ENCODE results near the gene USP37. TPM values are rescaled to one million over a fixed set of nuclear protein-coding genes. Genes with fewer than 3 reads are reported as not detected.
A peak's percentile ranks its signal among the peaks of the same experiment; 100 is the strongest.
"Not testable (repeated sequence)": the region's sequence is repeated elsewhere in the genome, so short reads cannot be mapped to it uniquely, and the experiment has no call there.

Gene USP37
- polyA plus RNA-seq, 3 donors: 2.7 to 4.9 (median 2.7) TPM

DNA sequence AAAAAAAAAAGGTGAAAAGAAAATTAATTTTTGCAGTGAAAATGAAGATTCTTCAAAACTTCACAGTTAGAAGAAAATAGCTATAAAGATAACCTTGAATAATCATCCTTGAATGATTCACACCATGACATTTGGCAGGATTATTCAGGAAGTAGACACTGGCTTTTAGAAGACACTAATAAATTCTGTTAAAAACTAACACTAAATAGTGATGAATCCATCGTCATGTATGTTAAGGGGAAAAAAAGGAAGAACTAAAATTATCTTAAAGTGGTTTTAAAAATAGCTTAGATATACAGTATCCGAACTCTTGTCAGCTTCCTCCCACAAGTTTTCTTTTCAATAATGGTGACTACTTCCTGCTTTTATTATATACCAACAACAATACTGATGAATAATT is 10.2 kb downstream of the USP37 start:
- H3K36me3 ChIP-seq (replicated peaks in 1 of 2; ENCODE audit: control insufficient read depth in 1 of 2, insufficient read depth in 2 of 2, low read length in 2 of 2): peaks cover 52 to 87% of the 10 kb centered on the region in 2 donors
- WGBS (ENCODE audit: insufficient coverage): no CpG with 5 or more reads among the region's 2 CpGs
- H3K27ac Mint-ChIP-seq: peak overlapping the region in 3 of 7 donors; percentile 17 to 55 (median 33)

DNA sequence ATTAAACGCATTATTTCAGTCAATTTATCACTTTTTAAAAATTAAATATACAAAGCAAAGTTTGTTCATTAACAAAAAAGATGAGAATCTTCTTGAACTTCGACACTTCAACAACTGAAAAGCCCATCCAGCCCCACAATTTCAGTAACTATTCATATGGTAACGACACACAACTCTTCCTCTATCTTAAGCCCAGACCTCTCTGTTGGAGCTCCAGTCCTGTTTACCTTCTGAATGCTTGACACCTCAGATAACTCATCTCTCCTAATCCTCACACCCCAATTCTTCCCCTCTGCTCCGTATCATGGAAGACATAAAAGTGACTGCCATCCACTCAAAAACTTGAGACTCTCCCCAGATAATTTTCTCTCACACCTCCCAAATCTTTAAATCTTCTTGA is 12.6 kb downstream of the USP37 start:
- peaks cover 54 to 78% of the 10 kb centered on the region in 2 donors for H3K36me3 Mint-ChIP-seq
- DNase-seq: no peak
- no peaks in the 10 kb centered on the region for H4K20me1 ChIP-seq (ENCODE audit: insufficient read depth, low read length)
- H3K9me3 Mint-ChIP-seq: no peaks in the 10 kb centered on the region
- H3K27ac Mint-ChIP-seq: peak overlapping the region in 1 of 7 donors; percentile 2
- H3K4me3 ChIP-seq (replicated peaks in 1 of 3; ENCODE audit: low read depth in 2 of 3, low read length in 3 of 3): no peak overlapping the region
- 95% methylated on average over 3 of the region's 4 CpGs for WGBS (ENCODE audit: insufficient coverage)
- no peaks in the 10 kb centered on the region for H3K9me3 ChIP-seq (replicated peaks in 1 of 2; ENCODE audit: control insufficient read depth in 1 of 2, insufficient read depth in 1 of 2, low read length in 2 of 2)
- H3K27ac ChIP-seq (ENCODE audit: low read depth in 1 of 2, low read length in 2 of 2): no peak overlapping the region
- H3K4me1 Mint-ChIP-seq: peaks cover 9% of the 10 kb centered on the region
- no peaks in the 10 kb centered on the region for H3K27me3 Mint-ChIP-seq (ENCODE audit: low read depth in 3 of 3)
- intact Hi-C loops (cut with micrococcal nuclease): no loop called here
- H3K79me2 ChIP-seq (ENCODE audit: insufficient read depth, low read length): peaks cover 4% of the 10 kb centered on the region
- H3K4me3 Mint-ChIP-seq: no peak overlapping the region
- TF ChIP-seq, protein P1, sequence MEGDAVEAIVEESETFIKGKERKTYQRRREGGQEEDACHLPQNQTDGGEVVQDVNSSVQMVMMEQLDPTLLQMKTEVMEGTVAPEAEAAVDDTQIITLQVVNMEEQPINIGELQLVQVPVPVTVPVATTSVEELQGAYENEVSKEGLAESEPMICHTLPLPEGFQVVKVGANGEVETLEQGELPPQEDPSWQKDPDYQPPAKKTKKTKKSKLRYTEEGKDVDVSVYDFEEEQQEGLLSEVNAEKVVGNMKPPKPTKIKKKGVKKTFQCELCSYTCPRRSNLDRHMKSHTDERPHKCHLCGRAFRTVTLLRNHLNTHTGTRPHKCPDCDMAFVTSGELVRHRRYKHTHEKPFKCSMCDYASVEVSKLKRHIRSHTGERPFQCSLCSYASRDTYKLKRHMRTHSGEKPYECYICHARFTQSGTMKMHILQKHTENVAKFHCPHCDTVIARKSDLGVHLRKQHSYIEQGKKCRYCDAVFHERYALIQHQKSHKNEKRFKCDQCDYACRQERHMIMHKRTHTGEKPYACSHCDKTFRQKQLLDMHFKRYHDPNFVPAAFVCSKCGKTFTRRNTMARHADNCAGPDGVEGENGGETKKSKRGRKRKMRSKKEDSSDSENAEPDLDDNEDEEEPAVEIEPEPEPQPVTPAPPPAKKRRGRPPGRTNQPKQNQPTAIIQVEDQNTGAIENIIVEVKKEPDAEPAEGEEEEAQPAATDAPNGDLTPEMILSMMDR (IDR thresholded peaks at IDR 0.05): no peak
- no peak overlapping the region for H2AFZ ChIP-seq (ENCODE audit: insufficient read depth, low read depth, low read length, poor library complexity, severe bottlenecking)
- no peak overlapping the region for H3K9ac ChIP-seq (ENCODE audit: insufficient read depth, low read length, poor library complexity, severe bottlenecking)
- no peaks in the 10 kb centered on the region for H3K27me3 ChIP-seq (ENCODE audit: control insufficient read depth in 2 of 2, insufficient read depth in 2 of 2, low read length in 2 of 2)
- H3K4me2 ChIP-seq (replicated peaks; ENCODE audit: extremely low read depth, low read length, poor library complexity, severe bottlenecking): no peak overlapping the region
- peaks cover 60 to 87% of the 10 kb centered on the region in 2 donors for H3K36me3 ChIP-seq (replicated peaks in 1 of 2; ENCODE audit: control insufficient read depth in 1 of 2, insufficient read depth in 2 of 2, low read length in 2 of 2)
- H3K4me1 ChIP-seq (ENCODE audit: control insufficient read depth in 1 of 2, insufficient read depth in 2 of 2, low read length in 2 of 2): peaks cover 0 to 12% of the 10 kb centered on the region in 2 donors

More for the DNA sequence above, 10.2 kb downstream of the USP37 start:
- Mint-ChIP-seq H3K36me3 (peaks cover 49 to 79% of the 10 kb centered on the region in 2 donors), H3K4me1 (peaks cover 9% of the 10 kb centered on the region), H3K27me3 (ENCODE audit: low read depth in 3 of 3) (no peaks in the 10 kb centered on the region), H3K9me3 (no peaks in the 10 kb centered on the region), H3K4me3 (no peak overlapping the region)
- TF ChIP-seq, protein P1 (IDR thresholded peaks at IDR 0.05): no peak
- Histone ChIP-seq H3K9ac (ENCODE audit: insufficient read depth, low read length, poor library complexity, severe bottlenecking) (no peak overlapping the region), H3K27me3 (ENCODE audit: control insufficient read depth in 2 of 2, insufficient read depth in 2 of 2, low read length in 2 of 2) (no peaks in the 10 kb centered on the region), H3K4me1 (ENCODE audit: control insufficient read depth in 1 of 2, insufficient read depth in 2 of 2, low read length in 2 of 2) (peaks cover 0 to 12% of the 10 kb centered on the region in 2 donors), H4K20me1 (ENCODE audit: insufficient read depth, low read length) (no peaks in the 10 kb centered on the region), H3K79me2 (ENCODE audit: insufficient read depth, low read length) (peaks cover 19% of the 10 kb centered on the region), H3K9me3 (replicated peaks in 1 of 2; ENCODE audit: control insufficient read depth in 1 of 2, insufficient read depth in 1 of 2, low read length in 2 of 2) (no peaks in the 10 kb centered on the region), H3K4me2 (replicated peaks; ENCODE audit: extremely low read depth, low read length, poor library complexity, severe bottlenecking) (no peak overlapping the region), H3K4me3 (replicated peaks in 1 of 3; ENCODE audit: low read depth in 2 of 3, low read length in 3 of 3) (no peak overlapping the region), H3K27ac (ENCODE audit: low read depth in 1 of 2, low read length in 2 of 2) (peak overlapping the region in 1 of 2 donors; percentile 43), H2AFZ (ENCODE audit: insufficient read depth, low read depth, low read length, poor library complexity, severe bottlenecking) (no peak overlapping the region)
- intact Hi-C loops (cut with micrococcal nuclease): no loop called here
- DNase-seq: peak in 2 of 3 donors; percentile 38 to 55

- H3K4me2 ChIP-seq (replicated peaks; ENCODE audit: extremely low read depth, low read length, poor library complexity, severe bottlenecking); H3K9me3 ChIP-seq (replicated peaks in 1 of 2; ENCODE audit: control insufficient read depth in 1 of 2, insufficient read depth in 1 of 2, low read length in 2 of 2); H3K27ac ChIP-seq (ENCODE audit: low read depth in 1 of 2, low read length in 2 of 2); H2AFZ ChIP-seq (ENCODE audit: insufficient read depth, low read depth, low read length, poor library complexity, severe bottlenecking); intact Hi-C loops (cut with micrococcal nuclease); H3K4me3 ChIP-seq (replicated peaks in 1 of 3; ENCODE audit: low read depth in 2 of 3, low read length in 3 of 3); H3K27me3 Mint-ChIP-seq (ENCODE audit: low read depth in 3 of 3); H3K9ac ChIP-seq (ENCODE audit: insufficient read depth, low read length, poor library complexity, severe bottlenecking); H3K4me1 Mint-ChIP-seq; H4K20me1 ChIP-seq (ENCODE audit: insufficient read depth, low read length); DNase-seq; H3K4me3 Mint-ChIP-seq; H3K9me3 Mint-ChIP-seq; H3K79me2 ChIP-seq (ENCODE audit: insufficient read depth, low read length); H3K27me3 ChIP-seq (ENCODE audit: control insufficient read depth in 2 of 2, insufficient read depth in 2 of 2, low read length in 2 of 2): not testable (repeated sequence)
- H3K4me1 ChIP-seq (ENCODE audit: control insufficient read depth in 1 of 2, insufficient read depth in 2 of 2, low read length in 2 of 2): peaks cover 0 to 12% of the 10 kb centered on the region in 2 donors
- no CpG with 5 or more reads among the region's 3 CpGs for WGBS (ENCODE audit: insufficient coverage)
- Mint-ChIP-seq H3K36me3 (peaks cover 52 to 74% of the 10 kb centered on the region in 2 donors), H3K27ac (peak overlapping the region in 1 of 7 donors; percentile 20)
- H3K36me3 ChIP-seq (replicated peaks in 1 of 2; ENCODE audit: control insufficient read depth in 1 of 2, insufficient read depth in 2 of 2, low read length in 2 of 2): peaks cover 53 to 81% of the 10 kb centered on the region in 2 donors
Measured at GRCh38 chr2:218554225-218554624, 13.9 kb downstream of the USP37 start.
